Measurements from ENCODE around the gene HDGFL1.

Gene HDGFL1

GRCh38 chr6:22544476-22544875 lies 24.9 kb upstream of the HDGFL1 start:
- Histone ChIP-seq H3K4me1 (ENCODE audit: control insufficient read depth, insufficient read depth, low read length) (no peaks in the 10 kb centered on the region), H3K36me3 (ENCODE audit: control insufficient read depth in 2 of 2, insufficient read depth in 1 of 2, low read length in 2 of 2) (no peaks in the 10 kb centered on the region), H3K9me3 (ENCODE audit: control insufficient read depth, insufficient read depth, low read depth, low read length) (no peaks in the 10 kb centered on the region), H3K4me3 (ENCODE audit: low read depth, low read length) (no peak overlapping the region), H3K27ac (ENCODE audit: extremely low read depth, low read depth, low read length) (no peak overlapping the region)
- CTCF ChIA-PET = no interaction called here
- POLR2A ChIA-PET = no interaction called here
- TF ChIP-seq ELK4 (IDR thresholded peaks at IDR 0.05; ENCODE audit: borderline replicate concordance, low read depth, low read length) = no peak
- TF ChIP-seq ZSCAN4 (tag by site-specific recombination; IDR thresholded peaks at IDR 0.05) = no peak
- no peak for TF ChIP-seq HOXC10 (CRISPR knock-in tag; IDR thresholded peaks at IDR 0.05)
- TF ChIP-seq GLIS2 (tag by site-specific recombination; IDR thresholded peaks at IDR 0.05) = no peak
- no peak for TF ChIP-seq YY1 (tag by site-specific recombination; IDR thresholded peaks at IDR 0.05)
- TF ChIP-seq KLF17 (tag by site-specific recombination; IDR thresholded peaks at IDR 0.05) = no peak

- ChIA-PET POLR2A (no interaction called here), CTCF (no interaction called here)
- Histone ChIP-seq H3K4me1 (ENCODE audit: control insufficient read depth, insufficient read depth, low read length) (no peaks in the 10 kb centered on the region), H3K36me3 (ENCODE audit: control insufficient read depth in 2 of 2, insufficient read depth in 1 of 2, low read length in 2 of 2) (no peaks in the 10 kb centered on the region), H3K9me3 (ENCODE audit: control insufficient read depth, insufficient read depth, low read depth, low read length) (no peaks in the 10 kb centered on the region), H3K4me3 (ENCODE audit: low read depth, low read length) (no peak overlapping the region), H3K27ac (ENCODE audit: extremely low read depth, low read depth, low read length) (no peak overlapping the region)
- TF ChIP-seq ZNF324 (tag by site-specific recombination; IDR thresholded peaks at IDR 0.05) (no peak), KLF1 (tag by site-specific recombination; IDR thresholded peaks at IDR 0.05) (no peak)
These were observed 24.3 kb upstream of the HDGFL1 start for GRCh38 chr6:22545051-22545450.

- CTCF ChIA-PET = interaction anchor here (0.6 kb wide), 1 partner anchor 1676 kb away, joined by 3 read pairs; no protein-coding TSS in a partner anchor
- H3K4me1 ChIP-seq (ENCODE audit: control insufficient read depth, insufficient read depth, low read length) = no peaks in the 10 kb centered on the region
- no peaks in the 10 kb centered on the region for H3K9me3 ChIP-seq (ENCODE audit: control insufficient read depth, insufficient read depth, low read depth, low read length)
- H3K4me3 ChIP-seq (ENCODE audit: low read depth, low read length) = no peak overlapping the region
- no peaks in the 10 kb centered on the region for H3K36me3 ChIP-seq (ENCODE audit: control insufficient read depth in 2 of 2, insufficient read depth in 1 of 2, low read length in 2 of 2)
- no peak overlapping the region for H3K27ac ChIP-seq (ENCODE audit: extremely low read depth, low read depth, low read length)
- no peak for TF ChIP-seq TCF7L2 (IDR thresholded peaks at IDR 0.05; ENCODE audit: borderline replicate concordance, low read depth, low read length)
- no peak for TF ChIP-seq ZNF785 (tag by site-specific recombination; IDR thresholded peaks at IDR 0.05)
- no peak for TF ChIP-seq GLI4 (tag by site-specific recombination; IDR thresholded peaks at IDR 0.05)
- TF ChIP-seq ZNF664 (tag by site-specific recombination; IDR thresholded peaks at IDR 0.05) = no peak
- TF ChIP-seq ZNF155 (tag by site-specific recombination; IDR thresholded peaks at IDR 0.05) = no peak
- no peak for TF ChIP-seq ZNF133 (tag by site-specific recombination; IDR thresholded peaks at IDR 0.05)
- TF ChIP-seq RBAK (tag by site-specific recombination; IDR thresholded peaks at IDR 0.05) = no peak
- TF ChIP-seq OSR2 (tag by site-specific recombination; IDR thresholded peaks at IDR 0.05) = no peak
- TF ChIP-seq KLF8 (tag by site-specific recombination; IDR thresholded peaks at IDR 0.05) = no peak
- no peak for TF ChIP-seq ZNF157 (tag by site-specific recombination; IDR thresholded peaks at IDR 0.05)
- no peak for TF ChIP-seq WT1 (tag by site-specific recombination; IDR thresholded peaks at IDR 0.05)
- TF ChIP-seq GLI2 (tag by site-specific recombination; IDR thresholded peaks at IDR 0.05; ENCODE audit: borderline replicate concordance, low read depth) = no peak
- no peak for TF ChIP-seq ZFP41 (tag by site-specific recombination; IDR thresholded peaks at IDR 0.05; ENCODE audit: borderline replicate concordance)
- POLR2A ChIA-PET = no interaction called here
These were observed 23.1 kb upstream of the HDGFL1 start for GRCh38 chr6:22546236-22546635.

Measured in HEK293 (cell line).